Activated T-helper 17 cell treated with anti-CD3 and anti-CD28 coated beads, Interleukin-2, amount 50 U/mL, for 72 hours (primary cell): ENCODE measurements around the gene SMOC2. TPM values are rescaled to one million over a fixed set of nuclear protein-coding genes. Genes with fewer than 3 reads are reported as not detected.
"Not testable (repeated sequence)": the region's sequence is repeated elsewhere in the genome, so short reads cannot be mapped to it uniquely, and the experiment has no call there.

Experiments used
- ATAC-seq: fragments of 150-1000 bp; cut with Tn5 transposase; replicated peaks from 2 replicates; pipeline ENCODE4 v1.10.0; 2021; ENCODE audit warnings: mild to moderate bottlenecking, moderate library complexity
- H3K27ac Mint-ChIP-seq: one replicate; pipeline ENCODE4 v1.8.0; 2022; ENCODE audit warnings: mixed read lengths
- H3K27me3 Mint-ChIP-seq: one replicate; pipeline ENCODE4 v1.8.0; 2022; ENCODE audit warnings: mixed read lengths
- H3K36me3 Mint-ChIP-seq: one replicate; pipeline ENCODE4 v1.8.0; 2022; ENCODE audit warnings: low read depth, mild to moderate bottlenecking, mixed read lengths
- H3K4me1 Mint-ChIP-seq: one replicate; pipeline ENCODE4 v1.8.0; 2022; ENCODE audit warnings: mixed read lengths
- H3K4me3 Mint-ChIP-seq: one replicate; pipeline ENCODE4 v1.8.0; 2022; ENCODE audit warnings: mild to moderate bottlenecking, mixed read lengths
- H3K9me3 Mint-ChIP-seq: one replicate; pipeline ENCODE4 v1.8.0; 2022; ENCODE audit warnings: mixed read lengths
- total RNA-seq, 2 donors: library from RNA; stranded (reverse); gene quantifications; one replicate each; pipeline ENCODE4 v1.2.3, GENCODE V29; 2022

Gene SMOC2
- total RNA-seq, 2 donors from 2014 or later = not detected

- not testable (repeated sequence) for H3K4me3 Mint-ChIP-seq, H3K27ac Mint-ChIP-seq, H3K36me3 Mint-ChIP-seq, H3K27me3 Mint-ChIP-seq, ATAC-seq, H3K9me3 Mint-ChIP-seq, H3K4me1 Mint-ChIP-seq
Measured at GRCh38 chr6:168610966-168611365, 170.0 kb downstream of the SMOC2 start.

DNA sequence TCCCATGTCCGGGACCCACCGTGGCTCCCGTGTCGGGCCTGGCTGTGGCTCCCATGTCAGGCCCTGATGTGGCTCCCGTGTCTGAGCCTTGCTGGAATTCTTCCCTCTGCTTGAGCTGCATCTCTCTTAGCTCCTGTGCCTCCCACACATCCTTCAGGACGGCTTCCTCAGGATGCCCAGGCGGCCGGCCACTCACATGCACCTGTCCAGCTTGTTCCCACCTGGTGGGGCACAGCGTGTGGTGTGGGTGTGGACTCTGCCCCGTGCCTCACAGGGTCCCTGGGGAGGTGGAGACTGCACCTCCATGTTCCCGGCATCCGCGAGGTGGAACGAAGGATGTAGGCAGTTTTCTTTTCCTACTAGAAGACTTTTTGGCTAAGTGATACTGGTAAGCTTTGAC, 170.7 kb downstream of the SMOC2 start:
- Mint-ChIP-seq H3K27ac (no peak overlapping the region), H3K27me3 (no peaks in the 10 kb centered on the region), H3K4me3 (no peak overlapping the region), H3K9me3 (peaks cover 4% of the 10 kb centered on the region), H3K4me1 (no peaks in the 10 kb centered on the region), H3K36me3 (no peaks in the 10 kb centered on the region)
- no peak for ATAC-seq

DNA sequence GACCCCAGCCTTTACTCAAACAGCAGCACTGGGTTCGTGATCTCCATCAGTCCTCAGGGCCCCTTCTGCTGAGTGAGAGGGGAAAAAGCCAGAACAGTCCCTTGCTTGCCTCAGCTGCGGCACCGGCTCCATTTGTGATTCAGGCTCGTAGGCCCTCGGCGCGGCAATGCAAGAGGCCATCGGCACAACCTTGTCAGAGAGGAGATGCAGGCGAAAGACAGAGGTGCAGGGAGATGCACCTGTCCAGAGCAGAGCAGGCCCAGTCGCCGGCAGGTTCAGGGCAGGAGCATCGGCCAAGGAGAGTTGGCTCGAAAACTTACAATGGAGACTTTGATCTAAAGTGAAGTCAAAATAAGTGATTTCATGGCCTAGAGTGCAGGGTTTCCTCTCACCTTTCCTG, 171.6 kb downstream of the SMOC2 start:
- Mint-ChIP-seq H3K9me3 (peaks cover 4% of the 10 kb centered on the region), H3K36me3 (no peaks in the 10 kb centered on the region), H3K27me3 (no peaks in the 10 kb centered on the region), H3K4me3 (no peak overlapping the region), H3K27ac (no peak overlapping the region), H3K4me1 (no peaks in the 10 kb centered on the region)
- ATAC-seq = no peak

DNA sequence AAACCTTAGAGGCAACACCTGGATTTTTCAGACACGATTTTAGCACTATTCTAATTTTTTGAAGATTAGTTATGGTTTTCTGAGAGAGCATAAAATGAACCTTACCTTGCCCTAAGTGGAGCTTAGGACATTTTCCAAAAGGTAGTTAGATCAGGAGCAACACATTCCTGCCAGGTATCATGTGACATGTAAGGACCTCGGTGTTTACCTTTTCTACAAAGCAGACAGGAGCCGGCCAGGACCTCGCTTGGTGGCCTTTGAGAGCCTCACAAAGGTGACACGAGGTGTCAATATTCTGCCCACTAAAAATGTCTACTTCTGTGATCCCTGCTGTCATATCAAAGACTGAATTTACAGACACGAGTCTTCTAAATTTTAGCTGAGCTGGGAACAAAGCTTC, 174.9 kb downstream of the SMOC2 start:
- H3K36me3 Mint-ChIP-seq = no peaks in the 10 kb centered on the region
- peaks cover 8% of the 10 kb centered on the region for H3K4me1 Mint-ChIP-seq
- H3K27me3 Mint-ChIP-seq = no peaks in the 10 kb centered on the region
- ATAC-seq = no peak
- H3K4me3 Mint-ChIP-seq = no peak overlapping the region
- peaks cover 4% of the 10 kb centered on the region for H3K9me3 Mint-ChIP-seq
- H3K27ac Mint-ChIP-seq = no peak overlapping the region

DNA sequence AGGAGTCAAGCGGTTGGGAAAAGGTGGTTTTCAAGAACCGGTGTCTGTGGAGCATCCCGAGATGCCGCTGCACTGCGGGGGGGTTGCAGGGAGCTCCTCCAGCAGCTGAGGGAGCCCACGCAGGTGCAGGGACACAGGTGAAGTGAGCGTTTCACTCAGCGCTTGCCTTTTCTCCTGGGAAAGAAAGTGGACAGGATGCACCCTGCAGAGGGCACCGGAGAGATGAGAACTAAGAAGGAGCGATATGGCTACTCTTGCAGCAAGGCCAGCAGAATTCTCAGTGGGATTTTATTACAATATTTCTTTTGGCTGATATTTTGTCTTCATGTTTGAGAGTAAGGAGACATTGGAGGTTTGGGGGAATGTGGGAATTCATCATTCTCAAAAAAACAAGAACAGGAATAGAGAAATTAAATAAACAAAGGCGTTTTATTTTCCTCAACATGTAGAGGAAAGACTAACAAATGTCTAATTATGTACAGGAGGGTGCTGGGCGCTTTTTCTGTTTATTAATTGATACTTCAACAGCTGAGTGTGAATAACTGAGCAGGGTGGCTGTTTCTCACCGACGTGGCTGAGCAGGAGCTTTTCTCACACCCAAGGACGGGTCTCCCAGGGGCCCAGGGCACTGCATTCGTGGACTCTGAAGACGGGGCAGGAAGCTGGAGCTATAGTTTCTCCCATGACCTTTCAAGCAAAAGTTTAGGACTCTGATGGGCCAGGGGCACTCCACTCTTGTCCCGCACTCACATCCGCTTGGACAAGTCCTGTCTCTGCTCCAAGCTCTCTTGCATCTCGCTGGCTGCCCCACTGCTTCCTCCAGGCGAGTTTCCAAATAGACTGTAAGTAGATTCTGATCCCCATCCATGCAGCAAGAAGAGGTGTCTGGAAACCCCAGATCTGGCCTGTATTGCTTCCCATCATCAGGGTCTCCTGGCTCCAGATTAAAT, 176.1 kb downstream of the SMOC2 start:
- Mint-ChIP-seq H3K9me3 (peaks cover 10% of the 10 kb centered on the region), H3K27ac (no peak overlapping the region), H3K36me3 (no peaks in the 10 kb centered on the region), H3K4me3 (no peak overlapping the region), H3K27me3 (no peaks in the 10 kb centered on the region), H3K4me1 (peaks cover 8% of the 10 kb centered on the region)
- no peak for ATAC-seq

DNA sequence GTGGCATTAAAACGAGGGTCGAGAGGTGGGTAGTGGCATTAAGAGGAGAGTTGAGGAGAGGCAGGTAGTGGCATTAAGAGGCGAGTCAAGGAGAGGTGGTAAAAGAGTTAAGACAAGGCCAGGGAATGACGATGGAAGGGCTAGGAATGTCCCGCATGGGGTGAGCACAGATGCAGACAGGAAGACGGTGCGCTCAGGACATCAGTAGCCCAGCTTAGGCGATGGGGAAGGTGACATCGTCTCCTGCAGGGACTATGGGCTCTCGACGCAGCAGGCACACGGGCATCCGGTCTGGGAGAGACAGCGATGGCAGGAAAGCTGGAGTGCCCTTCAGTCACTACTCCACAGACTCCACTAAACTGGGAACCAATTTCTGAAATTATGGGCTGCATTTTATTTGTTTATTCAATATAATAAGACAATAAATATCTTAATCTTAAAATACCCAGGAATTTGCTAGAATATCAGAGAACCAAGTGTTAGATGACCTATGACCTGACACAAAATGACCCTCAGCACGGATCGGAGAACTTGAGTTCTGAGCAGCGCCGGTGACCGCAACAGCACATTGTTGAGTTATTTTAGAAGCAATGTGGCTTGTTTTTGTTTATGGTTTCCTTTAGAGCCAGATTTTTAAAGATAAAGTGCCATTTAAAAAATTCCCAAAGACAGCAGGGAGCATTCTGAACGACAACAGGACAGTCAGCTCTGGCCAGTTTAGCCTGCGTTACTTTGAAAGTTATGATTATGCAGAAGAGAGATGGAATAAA, 177.7 kb downstream of the SMOC2 start:
- Mint-ChIP-seq H3K36me3 (no peaks in the 10 kb centered on the region), H3K4me1 (peaks cover 8% of the 10 kb centered on the region), H3K4me3 (no peak overlapping the region), H3K27ac (no peak overlapping the region), H3K27me3 (no peaks in the 10 kb centered on the region), H3K9me3 (peaks cover 10% of the 10 kb centered on the region)
- no peak for ATAC-seq

- H3K4me3 Mint-ChIP-seq = no peak overlapping the region
- H3K27ac Mint-ChIP-seq = no peak overlapping the region
- ATAC-seq = peak; percentile 83
- peaks cover 10% of the 10 kb centered on the region for H3K9me3 Mint-ChIP-seq
- H3K27me3 Mint-ChIP-seq = peaks cover 4% of the 10 kb centered on the region
- peaks cover 8% of the 10 kb centered on the region for H3K4me1 Mint-ChIP-seq
- no peaks in the 10 kb centered on the region for H3K36me3 Mint-ChIP-seq
Measured at GRCh38 chr6:168619560-168620314, 178.8 kb downstream of the SMOC2 start.

DNA sequence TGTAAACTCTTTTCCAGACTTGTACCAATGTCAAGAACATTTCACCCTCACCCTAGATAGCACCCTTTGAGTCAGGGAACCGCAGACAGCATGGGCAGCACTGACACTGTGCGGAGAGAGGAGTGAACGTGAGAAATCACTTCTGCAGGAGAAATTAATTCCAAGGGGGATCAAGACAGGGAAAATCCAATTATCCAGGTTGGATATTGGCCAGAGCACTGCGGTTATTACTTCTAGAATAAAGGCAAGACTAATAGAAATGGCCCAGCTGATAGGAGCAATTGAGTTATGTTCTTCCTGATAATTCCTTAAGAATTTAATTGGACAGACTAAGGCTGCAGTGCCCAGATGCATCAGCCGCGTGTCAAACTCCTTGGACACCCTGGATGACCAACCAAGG, 179.6 kb downstream of the SMOC2 start:
- ATAC-seq = no peak
- H3K9me3 Mint-ChIP-seq = peaks cover 9% of the 10 kb centered on the region
- H3K27ac Mint-ChIP-seq = no peak overlapping the region
- H3K4me3 Mint-ChIP-seq = no peak overlapping the region
- H3K36me3 Mint-ChIP-seq = no peaks in the 10 kb centered on the region
- peaks cover 5% of the 10 kb centered on the region for H3K27me3 Mint-ChIP-seq
- peaks cover 8% of the 10 kb centered on the region for H3K4me1 Mint-ChIP-seq

DNA sequence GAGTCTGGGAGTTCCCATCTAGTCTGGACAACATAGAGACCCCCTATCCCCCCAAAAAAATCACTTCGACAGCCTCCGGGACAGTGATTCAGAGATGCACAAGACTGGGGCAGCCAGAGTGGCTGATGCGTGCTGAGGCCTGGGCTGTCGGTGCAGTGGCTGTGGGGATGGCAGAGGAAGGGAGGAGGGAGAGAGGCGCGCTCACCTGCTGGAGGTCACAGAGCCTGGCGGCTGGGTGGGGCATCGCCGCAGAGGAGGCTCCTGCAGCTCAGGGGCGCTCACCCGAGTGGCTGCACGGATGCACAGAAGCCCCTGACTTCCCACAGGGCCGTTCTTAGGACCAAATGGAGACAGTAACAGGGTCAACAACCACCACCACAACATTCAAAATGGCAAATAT, 182.8 kb downstream of the SMOC2 start:
- no peak overlapping the region for H3K4me3 Mint-ChIP-seq
- peaks cover 6% of the 10 kb centered on the region for H3K9me3 Mint-ChIP-seq
- ATAC-seq = no peak

GRCh38 chr6:168624540-168624939, 183.6 kb downstream of the SMOC2 start:
- Mint-ChIP-seq H3K27ac (no peak overlapping the region), H3K36me3 (no peaks in the 10 kb centered on the region), H3K4me3 (no peak overlapping the region), H3K4me1 (peaks cover 6% of the 10 kb centered on the region), H3K9me3 (peaks cover 6% of the 10 kb centered on the region), H3K27me3 (peaks cover 5% of the 10 kb centered on the region)
- ATAC-seq = no peak

More for the DNA sequence above, 182.8 kb downstream of the SMOC2 start:
- Mint-ChIP-seq H3K36me3 (no peaks in the 10 kb centered on the region), H3K27me3 (peaks cover 5% of the 10 kb centered on the region), H3K27ac (no peak overlapping the region), H3K4me1 (peaks cover 8% of the 10 kb centered on the region)

- Mint-ChIP-seq H3K4me3 (no peak overlapping the region), H3K9me3 (peaks cover 6% of the 10 kb centered on the region), H3K27me3 (peaks cover 5% of the 10 kb centered on the region), H3K27ac (no peak overlapping the region), H3K4me1 (peaks cover 2% of the 10 kb centered on the region), H3K36me3 (no peaks in the 10 kb centered on the region)
- ATAC-seq = no peak
Measured at GRCh38 chr6:168624948-168625347, 184.0 kb downstream of the SMOC2 start.

DNA sequence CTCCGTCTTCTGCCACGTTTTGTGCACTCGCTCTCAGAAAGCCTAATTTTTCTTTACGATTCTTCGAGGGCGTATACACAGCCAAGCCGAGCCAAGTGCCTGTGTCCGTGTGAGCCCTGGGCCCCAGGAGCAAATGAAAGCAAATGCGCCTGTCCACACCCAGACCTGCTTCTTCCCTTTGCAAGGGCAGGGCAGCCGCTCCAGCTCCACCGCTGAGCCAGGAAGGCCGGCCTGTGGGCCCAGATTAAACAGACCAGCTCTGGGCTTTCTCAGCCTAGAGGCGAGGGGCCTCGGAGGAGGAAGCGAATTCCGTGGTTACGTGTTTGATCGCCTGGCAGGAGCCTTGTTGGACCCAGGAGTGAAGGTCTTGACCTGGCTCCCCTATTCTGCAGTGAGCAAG, 184.6 kb downstream of the SMOC2 start:
- peaks cover 6% of the 10 kb centered on the region for H3K9me3 Mint-ChIP-seq
- H3K27me3 Mint-ChIP-seq = peaks cover 5% of the 10 kb centered on the region
- no peaks in the 10 kb centered on the region for H3K36me3 Mint-ChIP-seq
- H3K4me1 Mint-ChIP-seq = no peaks in the 10 kb centered on the region
- H3K27ac Mint-ChIP-seq = no peak overlapping the region
- no peak overlapping the region for H3K4me3 Mint-ChIP-seq
- no peak for ATAC-seq

- ATAC-seq = no peak
- Mint-ChIP-seq H3K4me1 (no peaks in the 10 kb centered on the region), H3K27me3 (peaks cover 6% of the 10 kb centered on the region), H3K36me3 (no peaks in the 10 kb centered on the region), H3K9me3 (peaks cover 6% of the 10 kb centered on the region), H3K27ac (no peak overlapping the region), H3K4me3 (no peak overlapping the region)
Measured at GRCh38 chr6:168626046-168626602, 185.1 kb downstream of the SMOC2 start.

- Mint-ChIP-seq H3K27me3 (peaks cover 8% of the 10 kb centered on the region), H3K36me3 (no peaks in the 10 kb centered on the region), H3K27ac (no peak overlapping the region), H3K4me1 (no peaks in the 10 kb centered on the region), H3K4me3 (no peak overlapping the region), H3K9me3 (no peaks in the 10 kb centered on the region)
- ATAC-seq = no peak
Measured at GRCh38 chr6:168627506-168628175, 186.7 kb downstream of the SMOC2 start.
